NCI-H748 (cell line): ENCODE measurements around the gene CENPV.

Experiments used
- DNase-seq: peaks from one replicate; lab custom pipeline; 2025; ENCODE audit not compliant: unreplicated experiment; lab: John Stamatoyannopoulos, UW

The CENPV gene

DNA sequence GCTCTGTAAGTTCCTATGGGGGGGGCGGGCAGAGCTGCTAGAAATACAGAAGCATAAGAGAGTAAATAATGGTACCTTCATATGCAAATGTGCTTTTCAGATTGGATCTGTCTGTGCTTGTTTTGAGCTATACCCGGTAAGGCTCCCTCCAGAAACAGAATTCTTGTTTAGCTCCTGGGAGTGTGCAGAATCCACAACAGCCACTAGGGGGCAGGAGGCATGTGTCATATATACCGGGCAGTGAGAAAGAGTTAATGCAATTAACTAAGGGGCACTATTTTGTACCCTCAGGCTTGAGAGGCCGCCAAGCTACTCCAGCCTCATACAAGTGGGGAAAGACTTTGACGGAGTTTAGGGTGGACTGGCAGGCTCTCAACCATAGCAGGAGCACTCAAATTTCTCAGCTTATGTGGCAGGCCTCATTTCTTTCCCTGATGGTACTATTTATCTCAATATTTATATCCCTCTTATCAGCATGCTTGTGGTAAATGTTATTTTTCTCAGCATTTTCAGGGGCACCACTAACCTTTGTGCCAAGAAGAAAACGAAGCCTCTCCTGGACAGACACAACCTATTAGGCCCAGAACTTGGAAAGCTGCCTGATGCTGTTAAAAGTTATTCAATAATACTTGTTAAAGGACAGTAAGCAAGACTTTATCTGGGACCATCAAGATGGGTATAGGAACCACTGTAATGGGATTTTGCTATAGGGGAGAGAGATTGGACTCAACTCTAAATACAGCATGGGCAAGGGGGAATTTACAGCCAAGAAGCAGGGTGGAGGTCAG is 10.7 kb upstream of the CENPV start:
- DNase-seq = peak; percentile 84

DNA sequence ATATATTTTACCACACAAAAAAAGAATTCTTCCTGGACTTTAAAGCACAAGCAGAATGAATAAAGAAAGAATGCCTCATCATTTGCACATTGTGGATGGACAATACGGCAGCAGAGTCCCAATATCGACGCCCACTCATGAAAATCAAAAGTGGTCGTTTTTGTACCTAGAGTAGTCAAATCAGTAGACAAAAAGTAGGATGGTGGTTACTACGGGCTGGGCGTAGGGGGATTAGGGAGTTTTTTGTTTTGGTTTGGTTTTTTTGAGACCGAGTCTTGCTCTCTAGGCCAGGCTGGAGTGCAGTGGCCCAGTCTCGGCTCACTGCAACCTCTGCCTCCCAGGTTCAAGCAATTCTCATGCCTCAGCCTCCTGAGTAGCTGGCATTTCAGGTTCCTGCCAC is 8.6 kb upstream of the CENPV start:
- DNase-seq = no peak

DNA sequence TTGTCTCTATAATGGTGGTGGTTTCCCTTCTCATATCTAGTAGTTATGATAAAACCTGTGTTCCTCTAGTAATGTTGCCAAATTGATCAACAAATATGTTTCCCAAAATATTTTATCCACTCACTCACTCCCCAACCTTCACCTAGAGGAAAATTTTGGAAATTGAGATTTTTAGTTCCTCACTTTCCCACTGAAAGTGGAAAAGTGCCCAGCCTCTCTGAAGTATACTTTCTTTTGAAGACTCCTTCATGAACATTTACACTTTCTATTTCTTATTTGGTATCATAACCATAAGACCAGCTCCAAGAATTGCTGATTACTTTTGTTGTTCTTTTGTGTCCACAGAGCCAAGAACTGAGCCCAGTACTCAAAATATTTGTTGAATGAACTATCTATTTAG is 5.1 kb upstream of the CENPV start:
- no peak for DNase-seq

DNA sequence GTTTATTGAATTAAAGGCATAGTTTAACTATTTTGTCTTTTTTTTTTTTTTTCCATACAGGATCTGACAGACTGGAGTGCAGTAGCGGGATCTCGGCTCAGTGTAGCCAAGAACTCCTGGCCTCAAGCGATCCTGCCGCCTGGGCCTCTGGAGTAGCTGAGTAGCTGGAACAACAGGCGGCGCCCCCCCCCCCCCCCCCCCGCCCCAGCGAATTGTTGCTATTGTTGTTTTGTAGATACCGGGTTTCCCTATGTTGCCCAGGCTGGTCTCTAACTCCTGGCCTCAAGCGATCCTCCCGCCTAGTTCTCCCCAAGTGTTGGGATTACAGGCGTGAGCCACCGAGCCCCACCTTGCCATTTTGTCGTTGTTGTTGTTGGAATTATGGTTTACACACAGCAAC is 1.3 kb upstream of the CENPV start:
- DNase-seq = no peak

DNA sequence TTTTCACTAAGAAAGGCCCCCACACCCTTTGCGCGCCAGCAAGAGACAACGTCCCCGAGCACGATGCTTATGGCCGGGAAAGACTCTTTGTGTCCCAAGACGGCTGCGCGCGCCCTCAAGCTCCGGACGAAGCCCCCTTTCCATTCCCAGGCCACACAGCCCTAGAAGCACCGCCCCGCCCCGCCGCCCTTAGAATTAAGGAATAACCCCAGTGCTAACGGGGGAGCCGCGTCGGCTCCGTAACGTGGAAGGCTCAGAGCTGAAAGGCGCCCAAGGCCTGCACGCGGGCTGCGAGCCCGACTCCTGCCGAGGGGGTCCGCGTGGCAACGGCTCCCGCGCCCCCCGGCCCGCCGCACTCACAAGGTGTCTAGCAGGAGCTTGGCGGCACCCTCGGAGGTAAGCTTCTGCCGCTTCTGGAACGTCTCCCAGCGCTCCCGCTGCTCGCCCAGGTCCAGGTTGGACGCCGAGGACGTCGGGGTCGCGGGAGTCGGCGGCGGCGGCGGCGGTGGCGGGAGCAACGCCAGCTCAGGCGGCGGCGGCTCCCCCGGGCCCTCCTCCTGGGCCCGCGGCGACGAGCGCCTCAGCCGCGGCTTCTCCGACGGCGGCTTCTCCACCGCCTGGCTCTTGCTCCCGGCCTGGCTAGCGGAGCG is 477 bp downstream of the CENPV start:
- peak; percentile 88 for DNase-seq

DNA sequence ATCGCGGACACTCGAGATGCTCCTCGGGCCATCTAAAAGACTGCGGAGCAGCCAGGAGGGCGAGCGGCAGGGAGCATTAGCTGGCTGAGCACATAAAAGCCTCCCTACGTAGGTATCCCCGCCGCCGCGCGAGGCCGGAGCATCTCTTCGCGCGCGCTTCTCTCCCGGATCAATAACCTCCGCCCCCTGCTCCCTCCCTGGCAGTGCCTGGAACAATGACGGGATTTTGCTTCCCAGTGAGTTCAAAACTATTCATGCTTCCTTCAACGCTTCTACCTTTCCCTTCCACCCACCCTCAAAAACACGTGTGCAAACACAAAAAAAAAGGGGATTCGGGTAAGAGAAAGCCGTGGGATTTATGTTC is 984 bp downstream of the CENPV start:
- DNase-seq = peak; percentile 94

DNA sequence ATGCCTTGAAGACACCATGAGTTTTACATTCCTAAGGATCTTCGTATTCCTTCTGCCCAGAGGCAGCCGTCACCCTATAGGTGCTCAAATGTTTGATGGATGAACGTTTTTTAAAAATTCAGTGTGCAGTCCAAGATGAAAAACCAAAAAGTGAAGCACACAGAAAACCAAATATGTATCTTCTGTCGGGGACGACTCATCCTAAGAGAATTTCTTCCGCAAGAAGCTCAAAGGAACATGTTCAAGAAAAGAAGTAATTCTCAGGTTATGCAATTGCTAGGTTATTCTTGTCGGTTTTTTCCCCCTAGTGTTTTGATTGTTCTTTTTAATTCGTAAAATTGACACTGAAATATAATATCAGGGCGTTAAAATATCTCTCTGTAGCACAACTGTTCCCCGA is 1.4 kb downstream of the CENPV start:
- no peak for DNase-seq

DNA sequence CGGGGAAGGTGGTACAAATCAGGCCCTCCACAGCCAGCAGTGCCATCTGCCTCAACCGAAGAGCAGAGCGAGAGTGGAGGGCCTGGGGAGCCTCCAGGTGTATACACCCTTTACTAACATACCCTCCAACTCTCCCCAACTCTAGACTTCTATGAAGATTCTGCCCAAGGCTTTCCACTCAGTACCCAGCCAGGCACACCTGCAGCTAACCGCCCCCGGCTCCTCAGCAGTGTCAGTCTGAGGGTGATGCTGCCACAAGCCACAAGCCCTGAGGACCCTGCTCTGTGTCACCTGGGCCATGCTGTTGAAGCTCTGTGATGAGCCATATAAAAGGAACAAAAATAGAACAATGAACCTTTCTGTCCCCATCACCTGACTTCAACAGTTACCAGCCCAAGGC is 3.8 kb downstream of the CENPV start:
- no peak for DNase-seq

DNA sequence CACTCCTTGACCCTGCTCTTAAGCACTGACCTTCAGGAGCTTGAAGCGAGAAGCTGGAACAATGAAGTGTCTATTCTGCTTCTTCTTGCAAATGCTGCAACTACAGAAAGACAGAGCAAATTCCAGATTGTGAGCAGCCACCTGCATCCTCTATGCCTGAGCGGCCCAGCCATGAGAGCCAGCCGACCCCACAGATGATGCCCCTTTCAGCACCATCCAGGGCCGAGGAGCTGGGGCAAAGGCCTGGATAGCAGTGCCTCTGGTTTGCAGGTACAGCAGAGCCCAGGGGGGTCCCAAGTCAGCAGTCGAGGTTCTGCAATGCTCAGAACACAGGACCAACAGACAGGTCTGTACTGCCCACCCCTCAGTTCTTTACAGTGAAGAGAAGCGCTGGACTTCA is 4.7 kb downstream of the CENPV start:
- DNase-seq = no peak

DNA sequence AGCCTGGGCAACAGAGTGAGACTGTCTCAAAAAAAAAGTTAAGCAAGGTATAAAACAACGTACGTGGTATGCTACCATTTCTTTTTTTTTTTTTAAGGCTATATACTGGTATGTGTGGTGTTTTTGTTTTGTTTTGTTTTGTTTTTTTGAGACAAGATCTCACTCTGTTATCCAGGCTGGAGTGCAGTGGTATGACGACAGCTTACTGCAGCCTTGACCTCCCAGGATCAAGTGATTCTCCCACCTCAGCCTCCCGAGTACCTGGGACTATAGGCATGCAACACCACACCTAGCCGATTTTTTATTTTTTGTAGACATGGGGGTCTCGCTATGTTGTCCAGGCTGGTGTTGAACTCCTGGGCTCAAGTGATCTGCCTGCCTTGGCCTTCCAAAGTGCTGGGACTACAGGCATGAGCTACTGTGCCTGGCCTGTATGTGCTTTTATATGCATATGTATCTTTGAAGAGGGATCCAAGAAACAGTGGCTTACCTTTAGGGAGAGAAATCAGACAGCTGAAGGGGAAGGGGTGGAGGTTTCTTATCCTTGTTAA is 6.5 kb downstream of the CENPV start:
- DNase-seq = no peak

DNA sequence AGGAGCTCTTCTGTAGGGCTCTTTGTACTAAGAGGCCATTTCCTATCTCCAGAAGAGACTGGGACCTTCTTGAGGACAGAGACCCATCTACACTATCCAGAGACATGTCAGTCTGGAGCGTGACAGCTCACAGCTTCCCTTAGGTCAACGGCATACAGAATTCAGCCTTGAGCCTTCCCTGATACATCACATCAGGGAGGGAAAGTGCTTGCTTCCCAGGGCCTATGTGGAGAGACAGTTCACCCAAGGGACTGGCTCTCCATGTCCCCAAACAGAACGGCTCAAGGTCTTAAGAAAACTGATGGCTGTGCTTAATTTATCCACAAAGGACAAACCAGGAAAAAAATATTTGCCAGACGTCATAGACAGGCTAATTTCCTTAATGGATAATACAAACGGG is 7.7 kb downstream of the CENPV start:
- DNase-seq = no peak

DNA sequence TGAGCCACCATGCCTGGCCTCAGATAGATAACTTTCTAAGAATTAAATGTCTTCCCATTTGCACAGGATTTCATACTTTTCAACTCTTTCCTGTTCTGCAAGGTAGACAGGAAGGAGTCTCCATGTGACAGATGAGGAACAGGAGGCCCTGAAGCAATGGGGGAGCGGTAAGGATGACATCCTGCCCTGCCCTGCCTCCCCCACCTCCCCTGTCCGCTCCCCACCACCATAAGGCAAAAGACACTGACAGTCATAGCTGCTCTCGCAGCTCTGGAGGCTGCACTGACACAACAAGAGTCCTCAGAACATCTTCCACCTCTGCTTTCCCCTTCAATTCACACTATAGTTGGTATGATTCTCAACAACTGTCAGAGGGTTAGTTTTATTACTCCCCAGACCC is 9.7 kb downstream of the CENPV start:
- DNase-seq = no peak

DNA sequence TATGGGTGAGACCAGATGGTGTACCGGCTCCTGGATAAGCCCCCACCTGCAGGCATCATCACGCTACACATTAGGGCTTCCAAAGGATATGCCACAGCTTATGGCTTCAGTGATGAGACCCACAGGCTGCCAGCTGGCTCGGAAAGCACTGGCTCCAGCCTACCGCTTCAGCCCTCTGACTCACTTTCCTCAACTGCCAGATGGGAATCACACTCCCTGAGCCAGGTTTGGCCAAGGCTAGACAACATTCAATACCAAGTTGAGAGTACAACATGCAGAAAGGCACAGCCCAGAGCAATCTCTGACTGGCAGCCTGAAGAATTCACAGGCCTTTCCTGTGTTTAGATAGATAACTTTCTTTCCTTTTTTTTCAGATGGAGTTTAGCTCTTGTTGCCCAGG is 10.3 kb downstream of the CENPV start:
- no peak for DNase-seq

DNA sequence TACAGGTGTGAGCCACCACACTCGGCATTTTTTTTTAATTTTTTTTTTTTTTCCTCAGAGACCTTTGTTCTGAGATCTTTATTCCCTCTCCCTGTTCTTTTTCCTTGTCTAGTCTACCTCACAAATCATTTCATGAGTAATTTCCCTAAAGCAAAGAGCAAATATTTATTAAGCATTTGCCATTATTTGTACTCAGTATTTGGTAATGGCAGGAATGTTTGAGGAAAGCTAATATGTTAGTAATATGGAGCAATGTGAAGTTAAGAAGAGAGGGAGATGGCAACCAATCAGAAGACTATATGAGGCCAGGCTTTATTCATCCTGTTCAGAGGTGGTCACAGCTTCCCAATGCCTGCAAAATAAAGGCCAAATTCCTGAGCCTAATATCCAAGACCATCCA is 13.3 kb downstream of the CENPV start:
- no peak for DNase-seq

DNA sequence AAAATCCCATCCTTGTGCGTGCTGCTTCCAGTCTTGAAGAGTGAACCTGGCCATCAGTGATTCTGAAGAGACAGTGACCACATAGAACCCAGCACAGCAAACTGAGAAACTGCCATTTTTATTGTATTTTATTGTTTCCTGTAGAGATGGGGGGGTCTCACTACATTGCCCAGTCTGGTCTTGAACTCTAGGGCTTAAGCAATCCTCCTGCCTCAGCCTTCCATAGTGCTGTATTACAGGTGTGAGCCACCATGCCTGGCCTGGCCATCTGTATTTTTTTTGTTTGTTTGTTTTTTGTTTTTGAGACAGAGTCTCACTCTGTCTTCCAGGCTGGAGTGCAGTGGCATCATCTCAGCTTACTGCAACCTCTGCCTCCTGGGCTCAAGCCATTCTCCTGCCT is 13.9 kb downstream of the CENPV start:
- no peak for DNase-seq

DNA sequence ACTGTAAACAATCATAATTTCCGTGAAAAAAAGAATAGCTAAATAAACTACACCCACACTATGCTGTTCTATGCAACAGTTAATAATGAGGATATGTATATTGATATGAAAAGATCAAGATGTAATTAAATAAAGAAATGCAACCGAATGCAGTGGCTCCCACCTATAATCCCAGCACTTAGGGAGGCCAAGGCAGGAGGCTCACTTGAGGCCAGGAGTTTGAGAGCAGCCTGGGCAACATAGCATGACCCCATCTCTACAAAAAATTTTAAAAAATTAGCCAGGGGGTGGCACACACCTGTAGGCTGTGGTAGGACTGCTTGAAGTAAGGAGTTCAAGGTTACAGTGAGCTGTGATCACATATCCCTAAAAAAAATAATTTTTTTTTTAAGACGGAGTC is 14.9 kb downstream of the CENPV start:
- DNase-seq = no peak

DNA sequence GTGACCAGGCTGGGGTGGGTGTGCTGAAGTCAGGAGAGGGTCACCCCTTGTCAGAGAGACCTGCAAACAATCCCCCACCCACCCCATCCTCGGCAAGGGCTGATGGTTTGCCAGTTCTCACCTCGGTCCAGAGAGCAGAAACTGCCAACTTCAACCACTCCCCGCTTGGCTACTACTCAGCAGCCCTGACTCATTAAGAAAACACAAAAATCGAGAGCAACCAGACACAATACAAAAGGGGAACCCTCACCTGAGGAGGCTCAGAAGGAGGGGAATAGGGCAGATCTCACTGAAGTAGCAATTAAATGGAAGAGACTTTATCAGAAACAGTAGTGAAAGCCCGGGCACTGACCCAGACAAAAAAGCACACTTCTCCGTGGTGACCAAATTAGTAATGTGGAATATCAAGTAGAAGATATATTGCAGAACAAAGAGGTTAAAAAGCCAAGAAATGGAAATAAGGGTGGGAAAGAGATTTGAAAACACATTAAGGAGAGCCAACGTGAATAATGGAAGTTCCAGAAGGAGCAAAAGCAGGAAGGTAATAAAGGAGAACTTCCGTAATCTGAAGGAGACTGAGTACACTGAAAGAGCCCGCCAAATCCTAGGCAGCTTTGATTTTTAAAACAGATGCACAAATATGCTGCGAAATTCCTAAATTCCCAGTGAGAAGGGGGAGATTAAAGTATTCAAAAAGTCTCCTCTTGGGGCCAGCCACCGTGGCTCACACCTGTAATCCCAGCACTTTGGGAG is 23.6 kb downstream of the CENPV start:
- DNase-seq = no peak

DNA sequence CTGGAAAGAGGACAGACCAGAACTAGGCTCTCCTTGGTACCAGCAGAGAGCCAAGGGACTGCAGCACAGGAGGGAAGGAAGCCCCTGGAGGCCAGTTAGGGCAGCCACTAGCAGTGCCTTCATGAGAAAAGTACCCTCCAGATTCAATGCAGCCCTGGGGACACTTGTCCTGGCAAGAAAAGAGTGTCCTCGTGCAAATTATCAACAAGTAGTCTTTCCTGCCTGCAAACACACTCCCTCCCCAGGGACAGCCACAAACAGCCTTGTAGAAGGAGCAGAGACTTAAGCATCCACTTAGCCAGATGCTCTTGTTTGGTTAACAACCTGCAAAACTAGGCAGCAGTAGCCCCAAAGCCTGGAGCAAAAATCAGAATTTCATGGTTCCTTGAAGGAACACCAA is 24.3 kb downstream of the CENPV start:
- no peak for DNase-seq

DNA sequence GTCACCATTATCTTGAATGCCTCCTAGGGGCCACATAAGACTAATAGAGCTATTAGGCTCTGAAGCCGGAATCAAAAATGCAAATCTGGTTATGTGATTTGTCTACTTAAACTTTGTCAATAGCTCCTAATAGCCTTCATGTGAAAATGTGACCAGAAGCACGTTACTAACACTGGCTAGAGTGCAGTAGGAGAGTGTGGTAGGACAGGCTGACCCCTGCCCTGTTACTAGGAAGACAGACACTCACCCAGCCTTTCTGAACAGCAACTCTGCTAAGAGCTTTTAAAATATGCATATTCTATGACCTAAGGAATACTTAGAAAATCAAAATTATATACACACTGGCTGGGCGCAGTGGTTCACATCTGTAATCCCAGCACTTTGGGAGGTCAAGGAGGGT is 26.3 kb downstream of the CENPV start:
- no peak for DNase-seq

DNA sequence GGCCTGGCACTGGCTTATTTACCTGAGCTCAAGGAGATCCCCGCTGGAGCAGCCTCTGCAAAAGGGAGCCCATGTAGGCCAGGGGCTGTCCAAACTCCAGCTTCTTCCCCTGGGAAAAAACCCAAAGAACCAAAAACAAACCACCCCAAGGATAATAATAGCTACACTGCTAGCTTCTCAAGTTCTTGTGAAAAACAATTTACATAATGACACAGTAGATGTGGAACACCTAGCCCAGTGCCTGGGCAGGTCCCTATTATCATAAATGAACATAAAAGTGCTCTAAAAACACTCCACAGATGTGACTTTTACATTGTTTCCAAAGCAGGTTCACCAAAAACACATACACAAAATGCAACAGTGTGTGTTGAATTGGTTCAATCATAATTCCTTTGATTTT is 27.3 kb downstream of the CENPV start:
- no peak for DNase-seq

DNA sequence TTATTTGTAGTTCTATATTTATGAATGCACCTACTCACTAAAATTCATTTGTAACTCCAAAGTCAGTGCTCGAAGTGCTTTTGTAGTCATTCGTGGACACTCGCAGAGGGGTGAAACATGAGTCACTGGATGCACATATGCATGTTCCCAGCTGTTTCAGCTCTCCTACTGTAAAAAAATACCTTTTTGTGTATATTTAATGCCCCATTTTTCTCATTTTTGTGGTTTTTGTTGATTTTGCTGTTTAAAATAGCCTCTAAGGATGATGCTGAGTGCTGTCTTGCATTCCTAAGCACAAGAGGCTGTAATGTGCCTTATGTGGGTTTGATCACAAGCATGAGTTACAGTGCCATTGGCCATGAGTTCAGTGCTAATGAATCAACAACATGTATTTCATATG is 30.6 kb downstream of the CENPV start:
- DNase-seq = no peak

DNA sequence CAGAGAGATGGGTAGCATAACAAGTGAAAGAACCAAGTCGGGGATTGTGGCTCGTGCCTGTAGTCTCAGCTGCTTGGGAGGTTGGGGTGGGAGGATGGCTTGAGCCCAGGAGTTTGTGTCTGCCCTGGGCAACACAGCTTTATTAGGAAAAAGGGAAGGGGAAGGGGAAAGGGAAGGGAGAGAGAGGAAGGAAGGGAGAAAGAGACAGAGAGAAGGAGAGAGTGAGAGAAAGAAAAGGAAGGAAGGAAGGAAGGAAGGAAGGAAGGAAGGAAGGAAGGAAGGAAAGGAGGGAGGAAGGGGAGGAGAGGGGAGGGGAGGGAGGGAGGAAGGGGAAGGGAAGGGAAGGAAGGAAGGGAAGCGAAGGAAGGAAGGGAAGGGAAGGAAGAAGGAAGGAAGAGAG is 33.3 kb downstream of the CENPV start:
- DNase-seq = no peak
